GM19099 (cell line): Measurements from ENCODE around the gene DNMBP.

Experiments
- POLR2A ChIP-seq: IDR thresholded peaks from 3 replicates; pipeline ENCODE4 v1.6.1; 2011; ENCODE audit warnings: low read depth; ENCODE audit not compliant: insufficient read length; ENCODE audit errors: extremely low read depth

DNMBP gene

GRCh38 chr10:99850021-99850766 is 159.6 kb downstream of the DNMBP start:
- no peak for TF ChIP-seq POLR2A

GRCh38 chr10:99849536-99849935 is 160.2 kb downstream of the DNMBP start:
- TF ChIP-seq POLR2A = no peak

GRCh38 chr10:99849057-99849456 is 160.7 kb downstream of the DNMBP start:
- no peak for TF ChIP-seq POLR2A

- TF ChIP-seq POLR2A = no peak
Observed at GRCh38 chr10:99845837-99846382, 163.8 kb downstream of the DNMBP start.

GRCh38 chr10:99844433-99844955 is 165.3 kb downstream of the DNMBP start:
- no peak for TF ChIP-seq POLR2A

- no peak for TF ChIP-seq POLR2A
Observed at GRCh38 chr10:99843310-99843709, 166.4 kb downstream of the DNMBP start.

- no peak for TF ChIP-seq POLR2A
Observed at GRCh38 chr10:99841746-99842145, 168.0 kb downstream of the DNMBP start.

GRCh38 chr10:99836711-99837110 is 173.0 kb downstream of the DNMBP start:
- TF ChIP-seq POLR2A = no peak

GRCh38 chr10:99835947-99836346 is 173.8 kb downstream of the DNMBP start:
- TF ChIP-seq POLR2A = no peak

- no peak for TF ChIP-seq POLR2A
Observed at GRCh38 chr10:99834410-99834809, 175.3 kb downstream of the DNMBP start.

GRCh38 chr10:99832439-99832838 is 177.3 kb downstream of the DNMBP start:
- no peak for TF ChIP-seq POLR2A

- no peak for TF ChIP-seq POLR2A
Observed at GRCh38 chr10:99828464-99828863, 181.3 kb downstream of the DNMBP start.

GRCh38 chr10:99827936-99828335 is 181.8 kb downstream of the DNMBP start:
- no peak for TF ChIP-seq POLR2A
